MV-4-11 (cell line): Measurements from ENCODE around the gene ZNF638.
"Not testable (repeated sequence)": the region's sequence is repeated elsewhere in the genome, so short reads cannot be mapped to it uniquely, and the experiment has no call there.

Experiments used
- DNase-seq: peaks from one replicate; lab custom pipeline; 2025; lab: John Stamatoyannopoulos, UW

The ZNF638 gene

DNA sequence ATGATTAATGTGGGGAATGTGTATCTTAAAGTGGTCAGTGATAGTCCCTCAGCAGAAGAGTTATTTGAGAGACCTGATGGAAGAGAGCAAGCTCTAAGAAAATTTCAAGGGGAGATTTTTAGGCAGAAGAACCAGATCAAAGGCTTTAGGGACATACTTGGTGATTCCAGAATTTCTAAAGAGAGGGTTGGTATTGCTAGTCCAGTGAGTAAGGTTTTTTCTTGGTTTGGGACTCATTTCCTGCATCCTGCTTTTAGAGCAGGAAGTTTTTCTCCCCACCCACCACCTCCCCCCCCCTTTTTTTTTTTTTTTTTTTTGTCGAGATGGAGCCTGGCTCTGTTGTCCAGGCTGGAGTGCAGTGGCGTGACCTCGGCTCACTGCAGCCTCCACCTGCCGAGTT is 79.1 kb downstream of the ZNF638 start:
- DNase-seq, result no peak

GRCh38 chr2:71416866-71417265 is 85.3 kb downstream of the ZNF638 start:
- DNase-seq, result not testable (repeated sequence)

DNA sequence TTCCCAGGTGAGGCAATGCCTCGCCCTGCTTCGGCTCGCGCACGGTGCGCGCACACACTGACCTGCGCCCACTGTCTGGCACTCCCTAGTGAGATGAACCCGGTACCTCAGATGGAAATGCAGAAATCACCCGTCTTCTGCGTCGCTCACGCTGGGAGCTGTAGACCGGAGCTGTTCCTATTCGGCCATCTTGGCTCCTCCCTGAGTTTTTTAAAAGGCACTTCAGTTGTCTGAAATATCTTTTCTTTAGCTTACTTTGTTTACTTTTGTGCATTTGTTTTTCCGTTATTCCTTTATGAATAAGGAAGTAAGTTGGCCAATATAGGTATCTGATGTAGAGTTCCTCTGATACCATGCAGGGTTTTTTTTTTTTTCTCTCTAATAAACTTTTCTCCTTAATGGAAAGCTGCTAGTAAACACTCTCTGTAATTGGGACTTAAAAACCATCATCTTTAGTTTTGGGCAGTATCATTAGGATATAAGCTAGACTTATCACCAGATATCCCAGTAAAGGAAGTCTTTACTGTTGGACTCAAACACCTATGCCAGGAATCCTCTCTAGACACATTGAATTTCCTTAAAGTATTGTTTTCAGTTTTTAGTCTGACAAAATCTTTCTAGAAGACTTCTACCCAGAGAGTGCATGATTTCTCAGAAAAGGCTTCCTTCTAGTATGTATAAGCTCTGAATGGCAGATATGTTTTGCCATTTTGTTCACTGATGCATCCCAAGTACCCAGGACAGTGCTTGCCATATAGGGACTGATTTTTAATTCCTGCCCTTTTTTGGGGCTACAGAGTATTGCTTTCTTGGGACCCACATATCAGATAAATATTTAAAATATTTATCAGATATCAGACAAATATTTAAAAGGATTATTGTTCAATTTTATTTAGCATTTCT is 86.0 kb downstream of the ZNF638 start:
- DNase-seq, result no peak

GRCh38 chr2:71419145-71419544 is 87.6 kb downstream of the ZNF638 start:
- no peak for DNase-seq

- DNase-seq, result no peak
Observed at GRCh38 chr2:71419976-71420375, 88.4 kb downstream of the ZNF638 start.

- DNase-seq, result no peak
Observed at GRCh38 chr2:71422786-71423185, 91.2 kb downstream of the ZNF638 start.

- DNase-seq, result no peak
Observed at GRCh38 chr2:71423817-71424420, 92.3 kb downstream of the ZNF638 start.

DNA sequence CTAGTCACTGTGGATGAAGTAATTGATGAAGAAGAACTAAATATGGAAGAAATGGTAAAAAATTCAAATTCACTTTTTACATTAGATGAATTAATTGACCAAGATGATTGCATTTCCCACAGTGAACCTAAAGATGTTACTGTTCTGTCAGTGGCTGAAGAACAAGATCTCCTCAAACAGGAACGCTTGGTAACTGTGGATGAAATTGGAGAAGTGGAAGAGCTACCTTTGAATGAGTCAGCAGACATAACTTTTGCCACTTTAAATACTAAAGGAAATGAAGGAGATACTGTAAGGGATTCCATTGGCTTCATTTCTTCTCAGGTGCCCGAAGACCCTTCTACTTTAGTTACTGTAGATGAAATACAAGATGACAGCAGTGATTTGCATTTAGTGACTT is 95.1 kb downstream of the ZNF638 start:
- DNase-seq, result no peak

- no peak for DNase-seq
Observed at GRCh38 chr2:71428472-71429383, 97.1 kb downstream of the ZNF638 start.

- peak; percentile 10 for DNase-seq
Observed at GRCh38 chr2:71445142-71445541, 113.6 kb downstream of the ZNF638 start.

- no peak for DNase-seq
Observed at GRCh38 chr2:71446505-71446904, 114.9 kb downstream of the ZNF638 start.

DNA sequence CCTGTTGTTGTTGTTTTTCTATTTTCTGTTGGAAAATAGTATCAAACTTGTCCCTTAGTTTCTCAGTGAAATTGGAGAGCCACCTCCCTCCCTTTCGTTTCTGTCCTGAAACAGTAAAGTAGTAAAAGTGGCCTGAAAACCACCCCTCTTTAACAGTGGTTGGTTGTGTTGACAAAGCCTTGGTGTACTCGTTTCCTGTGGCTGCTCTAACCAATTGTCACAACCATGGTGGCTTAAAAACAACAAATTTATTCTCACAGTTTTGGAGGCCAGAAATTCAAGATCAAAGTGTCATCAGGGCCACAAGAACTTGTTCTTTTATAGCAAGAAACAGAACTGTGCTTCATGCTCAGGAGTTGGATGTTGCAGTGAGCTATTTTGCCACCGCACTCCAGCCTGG is 117.8 kb downstream of the ZNF638 start:
- DNase-seq, result no peak

GRCh38 chr2:71451705-71452104 is 120.1 kb downstream of the ZNF638 start:
- no peak for DNase-seq

DNA sequence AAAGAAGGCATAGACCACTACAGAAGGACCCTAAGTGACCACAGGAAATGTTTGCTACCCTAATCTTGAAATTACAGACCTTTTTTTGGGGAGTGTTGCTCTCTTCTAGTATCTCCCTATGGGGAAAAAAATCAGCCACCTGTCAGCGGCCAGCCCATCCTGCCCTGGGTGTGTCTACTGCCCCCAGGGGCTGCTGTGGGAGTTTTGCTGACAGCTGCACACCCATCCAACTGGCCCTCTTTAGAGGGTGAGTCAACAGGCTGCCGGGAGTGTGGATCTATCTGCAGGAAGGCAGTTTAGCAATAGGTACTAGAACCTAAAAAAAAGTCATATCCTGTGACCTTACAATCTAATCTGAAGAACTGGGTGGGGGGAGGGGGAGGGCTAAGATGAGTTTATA is 121.0 kb downstream of the ZNF638 start:
- DNase-seq, result peak; percentile 79

DNA sequence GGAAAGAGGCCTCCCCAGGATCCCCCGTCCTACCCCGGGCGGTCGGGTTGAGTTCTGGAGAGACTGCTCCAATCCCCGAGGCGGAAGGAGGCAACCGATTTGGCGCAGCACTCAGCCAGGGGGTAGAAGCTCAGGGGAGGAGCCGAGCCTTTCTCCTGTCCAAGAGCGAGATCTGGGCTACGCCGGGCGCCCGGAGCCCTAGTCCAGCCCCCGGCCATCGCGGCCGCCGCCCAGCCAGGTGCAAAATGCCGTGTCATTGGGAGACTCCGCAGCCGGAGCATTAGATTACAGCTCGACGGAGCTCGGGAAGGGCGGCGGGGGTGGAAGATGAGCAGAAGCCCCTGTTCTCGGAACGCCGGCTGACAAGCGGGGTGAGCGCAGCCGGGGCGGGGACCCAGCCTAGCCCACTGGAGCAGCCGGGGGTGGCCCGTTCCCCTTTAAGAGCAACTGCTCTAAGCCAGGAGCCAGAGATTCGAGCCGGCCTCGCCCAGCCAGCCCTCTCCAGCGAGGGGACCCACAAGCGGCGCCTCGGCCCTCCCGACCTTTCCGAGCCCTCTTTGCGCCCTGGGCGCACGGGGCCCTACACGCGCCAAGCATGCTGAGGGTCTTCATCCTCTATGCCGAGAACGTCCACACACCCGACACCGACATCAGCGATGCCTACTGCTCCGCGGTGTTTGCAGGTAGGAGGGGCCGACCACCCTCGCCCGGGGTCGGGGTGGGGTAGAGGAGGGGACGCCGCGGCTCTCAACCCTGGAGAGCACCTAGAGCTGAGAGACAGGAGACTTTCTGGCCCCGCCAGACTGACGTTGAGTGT is 122.0 kb downstream of the ZNF638 start, which contains the start of gene DYSF:
DYSF (plus strand) TSS at position 158 of the 817 bp plus-strand sequence.
- no peak for DNase-seq

DNA sequence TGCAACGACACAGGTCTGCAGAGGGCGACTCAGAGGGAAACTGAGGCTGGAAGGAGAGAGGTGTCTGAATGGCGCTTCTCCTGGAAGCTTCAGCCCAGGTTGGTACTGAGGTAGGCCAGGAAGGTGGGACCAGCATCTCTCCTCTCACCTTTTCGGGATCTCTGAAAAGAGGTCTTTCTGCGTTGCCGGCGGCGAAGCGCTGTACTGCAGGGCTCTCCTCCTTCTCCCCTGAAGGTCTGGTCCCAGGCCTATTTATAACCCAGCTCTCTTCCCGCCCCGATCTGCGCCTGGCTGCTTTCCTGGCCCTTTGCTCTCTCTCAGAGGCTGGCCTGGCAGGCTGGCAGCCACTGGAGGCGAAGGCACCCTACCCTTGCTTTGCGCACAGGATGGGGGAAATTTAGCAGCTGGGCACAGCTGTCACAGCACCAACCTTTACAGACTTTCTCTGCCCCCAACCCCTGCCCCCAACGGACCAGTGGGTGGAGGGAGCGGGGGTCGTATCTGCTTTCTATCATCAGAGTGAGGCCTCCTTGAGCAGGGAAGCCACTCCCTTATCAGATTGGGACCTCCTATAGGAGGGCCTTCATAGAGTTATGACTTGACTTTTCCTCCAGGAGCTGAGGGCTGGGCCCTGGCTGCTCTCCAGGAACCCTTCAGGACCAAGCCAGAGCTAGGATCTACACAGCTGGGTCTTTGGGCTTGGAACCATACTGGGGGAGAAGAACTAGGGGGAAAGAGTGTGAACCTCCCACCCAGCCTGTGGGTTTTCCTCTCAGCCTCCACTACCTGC is 122.8 kb downstream of the ZNF638 start:
- DNase-seq, result no peak

- DNase-seq, result no peak
Observed at GRCh38 chr2:71455011-71455740, 123.6 kb downstream of the ZNF638 start.

- DNase-seq, result no peak
Observed at GRCh38 chr2:71455741-71456569, 124.4 kb downstream of the ZNF638 start.

- DNase-seq, result no peak
Observed at GRCh38 chr2:71456617-71457016, 125.0 kb downstream of the ZNF638 start.
